Thyroid gland (tissue), 4 donors: ENCODE measurements around the gene PNPLA1.

Source experiments
- CTCF ChIP-seq, 6 experiments: fragments of 200-600 bp in 3 of 6; fragments of 450-650 bp in 3 of 6; sonication (generic) in 3 of 6; IDR thresholded peaks; one replicate each; pipeline ENCODE4 v1.5.1; 2016 to 2019; ENCODE audit warnings: antibody characterized with exemption in 6 of 6, mild to moderate bottlenecking in 2 of 6, inconsistent platforms in 1 of 6, moderate library complexity in 1 of 6
- POLR2A ChIP-seq, 2 donors: fragments of 450-650 bp; IDR thresholded peaks; one replicate each; pipeline ENCODE4 v1.6.1; 2017; ENCODE audit warnings: antibody characterized with exemption in 2 of 2, mild to moderate bottlenecking in 2 of 2, moderate library complexity in 1 of 2

DNA sequence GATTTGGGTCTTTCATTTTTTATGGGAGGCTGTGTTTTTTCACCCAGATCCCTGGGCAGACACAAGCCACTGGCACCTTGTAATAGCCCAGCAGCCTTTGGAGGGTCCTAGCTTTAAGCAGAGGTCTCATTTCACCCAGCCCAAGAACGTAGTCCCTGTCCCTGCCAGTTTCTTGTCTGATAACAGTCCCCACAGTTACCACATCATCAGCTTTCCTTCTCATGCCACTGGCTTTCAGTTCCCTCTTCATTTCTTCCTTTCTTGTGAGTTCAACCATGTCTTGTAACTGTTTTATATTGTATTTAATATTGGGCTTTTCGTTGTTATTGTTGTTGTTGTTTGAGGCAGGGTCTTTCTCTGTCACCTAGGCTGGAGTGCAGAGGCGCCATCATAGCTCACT, 10.6 kb downstream of the PNPLA1 start:
- TF ChIP-seq POLR2A (IDR thresholded peaks at IDR 0.05): no peak
- TF ChIP-seq CTCF (IDR thresholded peaks at IDR 0.05): no peak
